Lung (tissue), 12 donors: ENCODE measurements around the gene MT1E. TPM values are rescaled to one million over a fixed set of nuclear protein-coding genes. Genes with fewer than 3 reads are reported as not detected.

Experiments used
- ATAC-seq: fragments of 200-7000 bp; cut with Tn5 transposase; one replicate; pipeline ENCODE4 v1.9.1; 2020; ENCODE audit warnings: moderate number of reproducible peaks; ENCODE audit not compliant: insufficient read depth, low FRiP score
- DNase-seq, 3 donors: peaks; one replicate each; pipeline ENCODE4 v3.0.0-alpha.2; 2013 to 2017
- H3K27ac ChIP-seq, 2 donors: one replicate each; pipeline ENCODE4 v1.5.1; 2013; ENCODE audit warnings: mild to moderate bottlenecking in 2 of 2, moderate library complexity in 2 of 2, control low read depth in 1 of 2, inconsistent platforms in 1 of 2, low read depth in 1 of 2, low read length in 1 of 2
- H3K27me3 ChIP-seq, 3 donors: one replicate each; pipeline ENCODE4 v1.5.1; 2013; ENCODE audit warnings: low read length in 2 of 3; ENCODE audit not compliant: control insufficient read depth in 3 of 3, insufficient read depth in 3 of 3
- H3K36me3 ChIP-seq, 4 donors: one replicate each; pipeline ENCODE4 v1.5.1; 2013; ENCODE audit warnings: low read length in 4 of 4, mild to moderate bottlenecking in 1 of 4, moderate library complexity in 1 of 4; ENCODE audit not compliant: control insufficient read depth in 4 of 4, insufficient read depth in 4 of 4
- H3K4me1 ChIP-seq, 5 donors: one replicate each; pipeline ENCODE4 v1.5.1; 2013; ENCODE audit warnings: low read length in 5 of 5, mild to moderate bottlenecking in 2 of 5, moderate library complexity in 1 of 5; ENCODE audit not compliant: control insufficient read depth in 5 of 5, insufficient read depth in 5 of 5
- H3K4me3 ChIP-seq: one replicate; pipeline ENCODE4 v1.5.1; 2013; ENCODE audit warnings: mild to moderate bottlenecking, control low read depth, moderate library complexity
- H3K9ac ChIP-seq, 2 donors: one replicate each; pipeline ENCODE4 v1.5.1; 2013; ENCODE audit warnings: low read length in 2 of 2, control low read depth in 1 of 2; ENCODE audit not compliant: insufficient read depth in 1 of 2
- H3K9me3 ChIP-seq, 4 donors: one replicate each; pipeline ENCODE4 v1.5.1; 2013; ENCODE audit warnings: low read length in 3 of 4, mild to moderate bottlenecking in 1 of 4, moderate library complexity in 1 of 4; ENCODE audit not compliant: control insufficient read depth in 4 of 4, insufficient read depth in 3 of 4
- WGBS, 2 donors: extraction: QIAGEN DNeasy Blood & Tissue Kit; methylation state at CpG; one replicate each; pipeline ENCODE4 v1.1.7; 2013; 5-methylcytosine and 5-hydroxymethylcytosine counted together
- polyA plus RNA-seq, 2 donors: library from polyadenylated mRNA; stranded (reverse); fragments of 200-250 nt; gene quantifications; one replicate each; pipeline ENCODE4 v1.2.1, GENCODE V29; 2013
- total RNA-seq, 2 donors: library from RNA; depleted of rRNA in 1 of 2; stranded (reverse); fragments of >200 nt in 1 of 2; gene quantifications; one replicate each; pipeline ENCODE4 v1.2.1, GENCODE V29; 2014 to 2021
- TF ChIP-seq, protein P1 (sequence below): IDR thresholded peaks from 2 replicates; pipeline ENCODE4 v1.5.1; 2012; ENCODE audit warnings: mild to moderate bottlenecking; ENCODE audit errors: control extremely low read depth, extremely low read depth
- donor health status: control.
- donor health status: control.
- donor health status: Bipolar disorder and iron deficiency.
- donor health status: healthy.
- donor health status: DM: yes; HTN: yes; CAD: no.

MT1E gene
- total and polyA plus RNA-seq, 4 donors = 22.1 to 746 (median 159) TPM

DNA sequence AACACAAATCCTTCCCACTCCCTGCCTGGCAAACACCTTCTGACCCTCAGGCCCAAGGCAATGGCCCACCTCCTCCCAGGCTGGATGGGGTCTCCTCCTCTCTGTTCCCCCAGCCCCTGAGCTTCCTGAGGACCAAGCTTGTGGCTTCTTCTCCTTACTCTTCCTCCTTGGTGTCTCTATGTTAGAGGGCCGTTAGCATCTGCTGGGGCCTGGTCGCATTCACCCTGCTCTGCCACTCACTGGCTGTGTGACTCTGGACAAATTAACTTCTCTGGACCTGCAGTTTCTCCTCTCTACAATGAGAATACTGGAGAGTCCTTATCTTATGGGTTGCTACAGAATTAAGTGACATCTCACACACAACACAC lies 17.9 kb upstream of the MT1E start:
- peak overlapping the region; percentile 4 for H3K4me3 ChIP-seq
- no peaks in the 10 kb centered on the region for H3K36me3 ChIP-seq
- ATAC-seq = no peak
- TF ChIP-seq, protein P1, sequence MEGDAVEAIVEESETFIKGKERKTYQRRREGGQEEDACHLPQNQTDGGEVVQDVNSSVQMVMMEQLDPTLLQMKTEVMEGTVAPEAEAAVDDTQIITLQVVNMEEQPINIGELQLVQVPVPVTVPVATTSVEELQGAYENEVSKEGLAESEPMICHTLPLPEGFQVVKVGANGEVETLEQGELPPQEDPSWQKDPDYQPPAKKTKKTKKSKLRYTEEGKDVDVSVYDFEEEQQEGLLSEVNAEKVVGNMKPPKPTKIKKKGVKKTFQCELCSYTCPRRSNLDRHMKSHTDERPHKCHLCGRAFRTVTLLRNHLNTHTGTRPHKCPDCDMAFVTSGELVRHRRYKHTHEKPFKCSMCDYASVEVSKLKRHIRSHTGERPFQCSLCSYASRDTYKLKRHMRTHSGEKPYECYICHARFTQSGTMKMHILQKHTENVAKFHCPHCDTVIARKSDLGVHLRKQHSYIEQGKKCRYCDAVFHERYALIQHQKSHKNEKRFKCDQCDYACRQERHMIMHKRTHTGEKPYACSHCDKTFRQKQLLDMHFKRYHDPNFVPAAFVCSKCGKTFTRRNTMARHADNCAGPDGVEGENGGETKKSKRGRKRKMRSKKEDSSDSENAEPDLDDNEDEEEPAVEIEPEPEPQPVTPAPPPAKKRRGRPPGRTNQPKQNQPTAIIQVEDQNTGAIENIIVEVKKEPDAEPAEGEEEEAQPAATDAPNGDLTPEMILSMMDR = no peak
- 52 to 53% methylated on average over 2 of the region's 2 CpGs for WGBS, 2 donors
- H3K27ac ChIP-seq = peak overlapping the region; percentile 88 to 97
- DNase-seq = no peak
- H3K9me3 ChIP-seq = no peaks in the 10 kb centered on the region
- peaks cover 9 to 55% (median 31%) of the 10 kb centered on the region in 5 donors for H3K4me1 ChIP-seq
- peaks cover 0 to 8% (median 0%) of the 10 kb centered on the region in 3 donors for H3K27me3 ChIP-seq
- peak overlapping the region in 1 of 2 donors; percentile 71 for H3K9ac ChIP-seq

DNA sequence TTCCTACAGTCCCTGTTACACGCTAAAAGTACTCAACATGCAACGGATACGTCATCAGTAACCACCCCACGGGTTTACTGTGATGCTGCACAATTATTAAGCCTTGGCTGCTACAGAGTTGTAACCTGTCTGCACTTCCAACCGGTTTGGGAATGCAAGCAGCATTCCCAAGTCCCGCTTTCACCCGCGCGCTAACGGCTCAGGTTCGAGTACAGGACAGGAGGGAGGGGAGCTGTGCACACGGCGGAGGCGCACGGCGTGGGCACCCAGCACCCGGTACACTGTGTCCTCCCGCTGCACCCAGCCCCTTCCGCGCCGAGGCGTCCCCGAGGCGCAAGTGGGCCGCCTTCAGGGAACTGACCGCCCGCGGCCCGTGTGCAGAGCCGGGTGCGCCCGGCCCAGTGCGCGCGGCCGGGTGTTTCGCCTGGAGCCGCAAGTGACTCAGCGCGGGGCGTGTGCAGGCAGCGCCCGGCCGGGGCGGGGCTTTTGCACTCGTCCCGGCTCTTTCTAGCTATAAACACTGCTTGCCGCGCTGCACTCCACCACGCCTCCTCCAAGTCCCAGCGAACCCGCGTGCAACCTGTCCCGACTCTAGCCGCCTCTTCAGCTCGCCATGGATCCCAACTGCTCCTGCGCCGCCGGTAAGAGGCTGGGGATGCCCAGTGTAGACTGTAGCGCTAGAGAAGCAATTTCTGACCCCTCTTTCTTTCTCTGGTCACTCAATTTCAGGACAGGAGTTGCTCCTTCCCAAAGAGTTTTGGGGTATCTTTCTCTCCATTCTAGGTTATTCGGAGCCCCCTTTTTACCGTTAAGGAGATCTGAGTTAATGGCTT lies 17.3 kb upstream of the MT1E start, which contains the start of gene MT2A:
MT2A (plus strand) TSS at position 542 of the 833 bp plus-strand sequence; CDS start at position 614, 72 bp downstream.
- peaks cover 0 to 8% (median 0%) of the 10 kb centered on the region in 3 donors for H3K27me3 ChIP-seq
- no peaks in the 10 kb centered on the region for H3K36me3 ChIP-seq
- DNase-seq (peak; percentile 93 to 97 (median 93)), ATAC-seq (peak; percentile 91)
- TF ChIP-seq, protein P1 = no peak
- peak within 1 kb of the TSS; percentile 78 for H3K4me3 ChIP-seq
- H3K27ac ChIP-seq = peak within 1 kb of the TSS; percentile 88 to 97
- 4 to 6% methylated on average over 52 to 62 of the region's 62 CpGs for WGBS, 2 donors
- H3K9me3 ChIP-seq = no peaks in the 10 kb centered on the region
- H3K4me1 ChIP-seq = peaks cover 9 to 55% (median 31%) of the 10 kb centered on the region in 5 donors
- H3K9ac ChIP-seq = peak within 1 kb of the TSS in 1 of 2 donors; percentile 78

DNA sequence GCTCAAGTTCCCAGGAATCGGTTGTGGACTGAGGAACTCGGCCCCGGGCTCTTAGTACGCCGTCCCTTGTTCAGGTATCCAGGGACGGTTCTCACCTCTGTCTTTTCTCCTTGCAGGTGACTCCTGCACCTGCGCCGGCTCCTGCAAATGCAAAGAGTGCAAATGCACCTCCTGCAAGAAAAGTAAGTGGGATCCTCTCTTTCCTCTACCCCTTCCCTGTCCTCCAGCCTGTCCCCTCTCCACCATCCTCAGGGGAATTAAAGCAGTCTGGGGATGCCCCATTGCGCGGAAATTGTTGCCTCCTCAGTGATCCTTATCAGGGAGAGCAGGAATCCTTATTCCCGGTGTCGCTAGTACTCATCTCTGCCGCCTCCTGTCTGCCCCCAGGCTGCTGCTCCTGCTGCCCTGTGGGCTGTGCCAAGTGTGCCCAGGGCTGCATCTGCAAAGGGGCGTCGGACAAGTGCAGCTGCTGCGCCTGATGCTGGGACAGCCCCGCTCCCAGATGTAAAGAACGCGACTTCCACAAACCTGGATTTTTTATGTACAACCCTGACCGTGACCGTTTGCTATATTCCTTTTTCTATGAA lies 16.6 kb upstream of the MT1E start:
- no peak for DNase-seq
- Histone ChIP-seq H3K4me3 (peak overlapping the region; percentile 78), H3K9me3 (no peaks in the 10 kb centered on the region), H3K4me1 (peaks cover 9 to 55% (median 31%) of the 10 kb centered on the region in 5 donors), H3K9ac (peak overlapping the region in 1 of 2 donors; percentile 78), H3K27me3 (peaks cover 0 to 8% (median 0%) of the 10 kb centered on the region in 3 donors), H3K36me3 (no peaks in the 10 kb centered on the region), H3K27ac (peak overlapping the region; percentile 88 to 91)
- TF ChIP-seq, protein P1 = no peak
- no peak for ATAC-seq
- 0% methylated on average over 21 of the region's 21 CpGs for WGBS, 2 donors
